SK-N-SH (cell line): ENCODE measurements around the gene KRTAP10-7. TPM values are rescaled to one million over a fixed set of nuclear protein-coding genes. Genes with fewer than 3 reads are reported as not detected.

Experiments
- CTCF ChIA-PET: fragments of 300-600, 350-600 bp; formaldehyde crosslinking; extraction: SDS; loops from one replicate; lab custom pipeline; 2021; lab: Yijun Ruan, JAX
- POLR2A ChIA-PET: fragments of 350-600 bp; sonication (Branson Sonifier 250); formaldehyde crosslinking; extraction: SDS; loops from one replicate; lab custom pipeline; 2020; ENCODE audit warnings: antibody characterized with exemption, inconsistent platforms; lab: Yijun Ruan, JAX
- DNase-seq: peaks from one replicate; pipeline ENCODE4 v3.0.0; 2012
- H2AFZ ChIP-seq: fragments of 200-600 bp; sonication (generic); 2 replicates; pipeline ENCODE4 v1.8.1; 2016; ENCODE audit warnings: antibody characterized with exemption, mild to moderate bottlenecking, low read depth
- H3F3A ChIP-seq: fragments of 200-600 bp; sonication (generic); replicated peaks from 2 replicates; pipeline ENCODE3; 2016; ENCODE audit warnings: antibody characterized with exemption, mild to moderate bottlenecking; ENCODE audit not compliant: insufficient read depth
- H3K27ac ChIP-seq, 2 experiments: fragments of 200-500 bp in 1 of 2; fragments of 200-600 bp in 1 of 2; sonication (Bioruptor generic) in 1 of 2; sonication (generic), shearing (Covaris generic) in 1 of 2; 2 replicates each; pipeline versions ENCODE4 v1.5.1 to v1.6.1; 2014 to 2016; ENCODE audit warnings: low read depth in 2 of 2, inconsistent platforms in 1 of 2, low read length in 1 of 2, mild to moderate bottlenecking in 1 of 2, mixed read lengths in 1 of 2
- H3K27me3 ChIP-seq: fragments of 200-600 bp; sonication (generic), shearing (Covaris generic); 2 replicates; pipeline ENCODE4 v1.6.1; 2016; ENCODE audit warnings: mixed run types; ENCODE audit not compliant: insufficient read depth
- H3K36me3 ChIP-seq, 2 experiments: fragments of 200-500 bp in 1 of 2; fragments of 200-600 bp in 1 of 2; sonication (Bioruptor generic) in 1 of 2; sonication (generic) in 1 of 2; replicated peaks in 1 of 2; 2 replicates each; pipeline versions ENCODE3 to v1.5.1; 2014 to 2016; ENCODE audit warnings: low read length in 1 of 2, mild to moderate bottlenecking in 1 of 2; ENCODE audit not compliant: insufficient read depth in 2 of 2, control insufficient read depth in 1 of 2
- H3K4me1 ChIP-seq, 2 experiments: fragments of 200-500 bp in 1 of 2; fragments of 200-600 bp in 1 of 2; sonication (Bioruptor generic) in 1 of 2; sonication (generic), shearing (Covaris generic) in 1 of 2; 2 replicates each; pipeline versions ENCODE4 v1.5.1 to v1.6.1; 2014 to 2016; ENCODE audit warnings: low read depth in 1 of 2, low read length in 1 of 2, mixed run types in 1 of 2; ENCODE audit not compliant: insufficient read depth in 2 of 2, control insufficient read depth in 1 of 2
- H3K4me2 ChIP-seq: fragments of 200-600 bp; sonication (generic), shearing (Covaris generic); 2 replicates; pipeline ENCODE4 v1.6.1; 2017; ENCODE audit warnings: mixed run types
- H3K4me3 ChIP-seq, 2 experiments: fragments of 200-500 bp in 1 of 2; fragments of 200-600 bp in 1 of 2; sonication (Bioruptor generic) in 1 of 2; sonication (generic), shearing (Covaris generic) in 1 of 2; 2 replicates each; pipeline versions ENCODE4 v1.5.1 to v1.8.1; 2014 to 2016; ENCODE audit warnings: low read depth in 2 of 2, inconsistent platforms in 1 of 2, low read length in 1 of 2, mild to moderate bottlenecking in 1 of 2, mixed read lengths in 1 of 2, moderate library complexity in 1 of 2
- H3K79me2 ChIP-seq: fragments of 200-600 bp; sonication (generic); 2 replicates; pipeline ENCODE4 v1.8.1; 2017; ENCODE audit warnings: mild to moderate bottlenecking; ENCODE audit not compliant: insufficient read depth
- H3K9ac ChIP-seq: fragments of 200-600 bp; sonication (generic); 2 replicates; pipeline ENCODE4 v1.6.1; 2017; ENCODE audit warnings: mixed run types
- H3K9me2 ChIP-seq: fragments of 200-600 bp; sonication (generic); 2 replicates; pipeline ENCODE4 v1.6.1; 2017; ENCODE audit warnings: mixed run types
- H3K9me3 ChIP-seq: fragments of 200-600 bp; sonication (generic); 2 replicates; pipeline ENCODE4 v1.6.1; 2017; ENCODE audit warnings: mixed run types, mild to moderate bottlenecking, moderate library complexity
- H4K20me1 ChIP-seq: fragments of 200-600 bp; sonication (generic); 2 replicates; pipeline ENCODE4 v1.6.1; 2017; ENCODE audit warnings: mild to moderate bottlenecking, mixed run types; ENCODE audit not compliant: insufficient read depth
- ELF1 ChIP-seq: IDR thresholded peaks from 2 replicates; pipeline ENCODE4 v1.4.0; 2012
- FOSL2 ChIP-seq: IDR thresholded peaks from 2 replicates; pipeline ENCODE4 v1.4.0; 2012; ENCODE audit warnings: low read depth, mild to moderate bottlenecking, moderate library complexity, borderline replicate concordance
- FOXJ3 ChIP-seq: sonication (generic); formaldehyde crosslinking; IDR thresholded peaks from 2 replicates; pipeline ENCODE4 v1.5.1; 2020; ENCODE audit warnings: mild to moderate bottlenecking, missing genetic modification reagents
- FOXM1 ChIP-seq: IDR thresholded peaks from 2 replicates; pipeline ENCODE4 v1.4.0; 2012; ENCODE audit warnings: low read depth, mild to moderate bottlenecking
- GABPA ChIP-seq: IDR thresholded peaks from 2 replicates; pipeline ENCODE4 v1.4.0; 2012; ENCODE audit warnings: low read depth, mild to moderate bottlenecking
- GATA2 ChIP-seq: sonication (generic); formaldehyde crosslinking; IDR thresholded peaks from 2 replicates; pipeline ENCODE4 v1.5.0; 2020; ENCODE audit warnings: mild to moderate bottlenecking, missing genetic modification reagents
- IRF3 ChIP-seq: fragments of 150-350 bp; IDR thresholded peaks from 2 replicates; pipeline ENCODE4 v1.6.1; 2016; ENCODE audit warnings: mild to moderate bottlenecking, low read depth, low read length
- JUND ChIP-seq: IDR thresholded peaks from 2 replicates; pipeline ENCODE4 v1.4.0; 2012
- MXI1 ChIP-seq: IDR thresholded peaks from 2 replicates; pipeline ENCODE4 v1.6.1; 2012; ENCODE audit warnings: mild to moderate bottlenecking, low read depth, low read length, improper control_type of control experiment
- PBX3 ChIP-seq: IDR thresholded peaks from 2 replicates; pipeline ENCODE4; 2012
- RAD21 ChIP-seq: IDR thresholded peaks from 2 replicates; pipeline ENCODE4 v1.6.1; 2012; ENCODE audit warnings: mild to moderate bottlenecking, low read length
- REST ChIP-seq: IDR thresholded peaks from 2 replicates; pipeline ENCODE4 v1.6.1; 2012; ENCODE audit warnings: mild to moderate bottlenecking, low read depth, low read length, moderate library complexity
- RFX5 ChIP-seq: IDR thresholded peaks from 2 replicates; pipeline ENCODE4 v1.6.1; 2012; ENCODE audit warnings: mild to moderate bottlenecking, improper control_type of control experiment, low read length
- SIN3A ChIP-seq: IDR thresholded peaks from 2 replicates; pipeline ENCODE4 v1.6.1; 2012; ENCODE audit warnings: low read depth, mild to moderate bottlenecking, low read length, moderate library complexity, borderline replicate concordance
- TAF1 ChIP-seq: IDR thresholded peaks from 2 replicates; pipeline ENCODE4 v1.6.1; 2012; ENCODE audit warnings: low read depth, mild to moderate bottlenecking, low read length, moderate library complexity, borderline replicate concordance
- YY1 ChIP-seq: IDR thresholded peaks from 2 replicates; pipeline ENCODE4 v1.4.0; 2012; ENCODE audit warnings: low read depth, mild to moderate bottlenecking
- ZBTB33 ChIP-seq: IDR thresholded peaks from 2 replicates; pipeline ENCODE4 v1.4.0; 2012; ENCODE audit warnings: low read depth, borderline replicate concordance
- WGBS: methylation state at CpG from one replicate; pipeline ENCODE4 v1.1.6; 2017; ENCODE audit warnings: low lambda C conversion rate; 5-methylcytosine and 5-hydroxymethylcytosine counted together
- polyA plus RNA-seq, 3 experiments: library from polyadenylated mRNA; depleted of rRNA; stranded (reverse); fragments of >200 nt; gene quantifications; 2 replicates each; pipeline ENCODE4 v1.2.3, GENCODE V29; 2012

The KRTAP10-7 gene
- polyA plus RNA-seq, 1 of the 3 experiments (the other 2 are of a cell fraction) = not detected

- Histone ChIP-seq H3F3A (no peaks in the 10 kb centered on the region), H3K9me3 (0 out of 2 replicates have a peak, but pooled peaks cover 5% of the 10 kb centered on the region), H3K9ac (no peak overlapping the region), H3K36me3 (no peaks in the 10 kb centered on the region), H3K9me2 (no peaks in the 10 kb centered on the region), H3K27me3 (peaks cover 38% of the 10 kb centered on the region), H3K4me1 (no peaks in the 10 kb centered on the region), H3K4me3 (no peak overlapping the region), H2AFZ (no peak overlapping the region), H4K20me1 (no peaks in the 10 kb centered on the region), H3K4me2 (no peak overlapping the region), H3K27ac (no peak overlapping the region), H3K79me2 (no peaks in the 10 kb centered on the region)
- ChIA-PET POLR2A (no interaction called here), CTCF (no interaction called here)
- no peak for DNase-seq
- no peak for TF ChIP-seq RFX5
- no peak for TF ChIP-seq TAF1
- no peak for TF ChIP-seq RAD21
- no peak for TF ChIP-seq MXI1
- TF ChIP-seq JUND = no peak
- TF ChIP-seq ELF1 = no peak
- no peak for TF ChIP-seq FOXM1
- TF ChIP-seq GATA2 = no peak
- TF ChIP-seq GABPA = no peak
- TF ChIP-seq FOSL2 = no peak
- no peak for TF ChIP-seq SIN3A
- no peak for TF ChIP-seq REST
- WGBS = 14% methylated on average over 6 of the region's 8 CpGs
Measured at GRCh38 chr21:44647222-44647552, 46.8 kb downstream of the KRTAP10-7 start.

- POLR2A ChIA-PET = interaction anchor here (0.6 kb wide), 1 partner anchor 50 kb away, joined by 3 read pairs; no protein-coding TSS in a partner anchor
- CTCF ChIA-PET = interaction anchor here (1.9 kb wide), 1 partner anchor 11 kb away, joined by 4 read pairs; the partner anchor contains the start of gene KRTAP10-10
- WGBS = 14% methylated on average over 24 of the region's 33 CpGs
- no peak overlapping the region for H3K27ac ChIP-seq
- H3K9ac ChIP-seq = no peak overlapping the region
- H3K9me3 ChIP-seq = 0 out of 2 replicates have a peak, but pooled peaks cover 5% of the 10 kb centered on the region
- no peak overlapping the region for H3K4me2 ChIP-seq
- no peaks in the 10 kb centered on the region for H3K9me2 ChIP-seq
- H2AFZ ChIP-seq = no peak overlapping the region
- no peaks in the 10 kb centered on the region for H3K36me3 ChIP-seq
- no peaks in the 10 kb centered on the region for H3K79me2 ChIP-seq
- no peaks in the 10 kb centered on the region for H3F3A ChIP-seq
- DNase-seq = no peak
- peaks cover 53% of the 10 kb centered on the region for H3K27me3 ChIP-seq
- no peaks in the 10 kb centered on the region for H4K20me1 ChIP-seq
- no peaks in the 10 kb centered on the region for H3K4me1 ChIP-seq
- H3K4me3 ChIP-seq = no peak overlapping the region
- TF ChIP-seq GABPA = no peak
- TF ChIP-seq TAF1 = no peak
- TF ChIP-seq ZBTB33 = no peak
- TF ChIP-seq FOXJ3 (CRISPR knock-in tag) = no peak
- TF ChIP-seq YY1 = no peak
- no peak for TF ChIP-seq PBX3
- no peak for TF ChIP-seq IRF3
- TF ChIP-seq FOSL2 = no peak
Measured at GRCh38 chr21:44648557-44649311, 48.3 kb downstream of the KRTAP10-7 start.
